Dermis blood vessel endothelial cell (primary cell): Measurements from ENCODE around the gene SYPL1. TPM values are rescaled to one million over a fixed set of nuclear protein-coding genes. Genes with fewer than 3 reads are reported as not detected.

Source experiments
- DNase-seq: peaks from one replicate; pipeline ENCODE4 v3.0.0; 2010
- total RNA-seq: library from RNA; depleted of rRNA; stranded (reverse); fragments of >200 nt; gene quantifications from 2 replicates; pipeline ENCODE4 v1.2.3, GENCODE V29; 2014

The SYPL1 gene
- total RNA-seq, 1 donor from 2014 or later, result 92.7 TPM

- no peak for DNase-seq
These were observed 62.9 kb downstream of the SYPL1 start for GRCh38 chr7:106049139-106049752.

GRCh38 chr7:106048706-106049020 lies 63.4 kb downstream of the SYPL1 start:
- no peak for DNase-seq

- DNase-seq, result no peak
These were observed 64.0 kb downstream of the SYPL1 start for GRCh38 chr7:106047818-106048705.

- no peak for DNase-seq
These were observed 64.9 kb downstream of the SYPL1 start for GRCh38 chr7:106047184-106047583.

- DNase-seq, result no peak
These were observed 66.5 kb downstream of the SYPL1 start for GRCh38 chr7:106045586-106045985.

- DNase-seq, result no peak
These were observed 67.0 kb downstream of the SYPL1 start for GRCh38 chr7:106045139-106045538.

- DNase-seq, result no peak
These were observed 69.9 kb downstream of the SYPL1 start for GRCh38 chr7:106042196-106042611.

- DNase-seq, result peak; percentile 68
These were observed 70.9 kb downstream of the SYPL1 start for GRCh38 chr7:106041140-106041717.

Other genes with a start within 250 kb of the SYPL1 start
- gene ATXN7L1, start 235.7 kb downstream of the SYPL1 start, total RNA-seq, result 5.8 and 8.8 TPM in 2 replicates
- 0.51 and 0.84 TPM in 2 replicates for gene CDHR3, start 149.0 kb downstream of the SYPL1 start, total RNA-seq
- 288 and 387 TPM in 2 replicates for gene NAMPT, start 172.7 kb upstream of the SYPL1 start, total RNA-seq